GM21515 (cell line): ENCODE results near the gene NPAS3.

Experiments used
- ATAC-seq: cut with Tn5 transposase; IDR thresholded peaks from one replicate; pipeline ENCODE4 v1.9.1; 2021; ENCODE audit not compliant: unreplicated experiment

NPAS3 gene

DNA sequence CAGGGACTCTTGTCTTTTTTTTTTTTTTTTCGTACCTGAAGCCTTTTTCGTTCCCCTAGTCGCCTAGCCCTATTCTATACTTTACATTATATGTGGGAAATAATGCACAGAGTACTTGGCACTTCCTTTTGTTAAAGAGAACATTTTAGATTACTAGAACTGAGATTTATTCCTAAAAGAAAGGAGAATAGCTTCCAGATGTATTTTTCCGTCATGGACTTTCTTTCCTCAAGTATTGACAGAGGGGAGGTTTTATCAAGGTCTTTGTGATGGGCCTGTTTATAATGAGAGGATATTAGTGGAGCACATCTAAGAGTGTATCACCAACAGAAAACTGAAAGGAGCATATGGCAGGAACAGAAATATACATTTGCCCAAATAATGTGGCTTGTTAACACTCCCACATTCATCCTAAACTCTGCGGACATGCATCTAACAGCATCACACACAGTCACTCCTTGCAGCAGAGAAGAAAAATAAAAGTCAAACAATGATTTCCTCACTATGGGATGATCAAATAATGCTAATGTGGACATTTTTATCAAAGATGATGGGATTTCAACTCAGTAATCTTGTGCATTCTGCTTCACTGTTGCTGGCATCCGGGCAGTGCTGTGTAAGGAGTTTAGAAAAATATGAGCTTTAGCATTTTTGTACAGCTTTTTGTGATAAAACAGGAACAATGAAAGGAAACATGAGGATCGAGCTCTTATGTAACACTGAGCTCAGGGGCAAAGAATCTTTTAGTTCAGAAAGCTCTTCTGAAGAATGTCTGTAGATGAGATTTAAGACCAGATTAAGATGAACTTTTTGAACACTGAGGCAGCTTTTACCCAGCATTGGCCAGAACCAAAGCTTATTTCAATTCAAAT, 829.1 kb downstream of the NPAS3 start:
- no peak for ATAC-seq

GRCh38 chr14:33768458-33768830, 829.8 kb downstream of the NPAS3 start:
- ATAC-seq: no peak

DNA sequence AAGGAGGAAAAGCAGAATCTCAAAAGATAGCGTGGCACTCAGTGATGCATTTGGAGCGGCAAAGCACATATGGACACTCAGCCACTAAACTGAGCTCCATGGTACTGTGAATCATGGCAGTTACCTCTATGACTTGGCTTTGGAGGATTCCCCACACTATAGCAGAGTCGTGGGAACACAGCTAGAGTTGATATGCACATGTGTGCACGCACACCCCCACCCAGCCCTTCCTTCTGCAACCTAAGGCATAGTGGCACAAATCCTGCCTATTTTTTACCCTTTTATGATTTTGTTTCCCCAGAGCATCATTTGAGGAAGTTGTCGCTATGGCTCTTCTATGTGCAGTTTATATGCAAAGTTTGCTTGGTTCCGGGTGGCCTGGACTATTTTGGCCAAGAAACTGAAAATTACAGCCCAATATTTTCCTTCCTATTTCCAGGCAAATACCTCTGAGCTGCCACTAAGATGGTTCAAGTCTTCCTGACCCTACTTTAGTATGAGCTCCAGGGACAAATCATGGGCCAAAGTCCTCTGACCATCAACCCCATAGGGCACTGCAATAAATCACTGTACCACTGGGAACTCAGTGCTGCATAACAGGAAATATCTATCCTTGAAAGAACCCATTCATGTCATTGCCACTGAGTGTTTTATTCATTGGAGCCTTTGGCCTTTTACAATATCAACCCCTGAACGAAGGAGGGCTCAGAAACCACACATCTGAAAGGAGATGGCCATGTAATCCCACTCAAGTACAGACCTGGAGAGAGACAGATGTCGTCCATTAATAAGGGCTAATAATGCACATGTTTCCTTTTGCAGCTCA, 834.7 kb downstream of the NPAS3 start:
- no peak for ATAC-seq

DNA sequence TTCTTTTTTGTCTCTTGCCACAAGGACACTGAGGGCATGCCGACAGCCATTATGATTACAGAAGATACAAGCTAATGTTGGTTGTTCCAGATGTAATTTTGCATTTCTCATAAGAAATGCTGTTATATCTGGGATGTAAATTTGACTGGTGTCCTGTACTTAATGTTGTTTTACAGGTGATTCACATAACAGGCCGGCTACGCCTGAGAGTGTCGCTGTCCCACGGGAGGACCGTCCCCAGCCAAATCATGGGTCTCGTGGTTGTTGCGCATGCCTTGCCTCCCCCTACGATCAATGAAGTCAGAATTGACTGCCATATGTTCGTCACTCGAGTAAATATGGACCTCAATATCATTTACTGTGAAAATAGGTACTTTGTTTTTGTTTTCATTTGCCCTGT, 835.5 kb downstream of the NPAS3 start:
- ATAC-seq: no peak

GRCh38 chr14:33774723-33775470, 836.2 kb downstream of the NPAS3 start:
- no peak for ATAC-seq

DNA sequence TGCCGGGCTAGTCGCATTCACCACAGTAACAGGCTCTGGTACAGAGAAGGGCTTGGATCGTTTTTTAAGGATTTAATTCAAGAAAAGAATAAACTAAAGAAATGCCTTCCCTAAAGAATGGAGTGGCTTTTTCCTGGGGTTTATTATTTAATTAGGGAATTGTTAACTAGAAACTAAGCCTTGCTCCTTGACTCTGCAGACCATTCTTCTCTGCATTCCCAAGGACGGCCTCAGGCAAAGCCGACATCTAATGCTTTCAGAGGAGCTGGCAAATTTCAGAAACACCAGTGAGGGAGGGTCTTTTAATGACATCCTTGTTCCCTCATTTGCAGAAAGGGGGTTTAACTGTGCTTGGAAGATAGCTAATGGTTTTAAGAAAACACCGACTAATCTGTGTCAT, 838.2 kb downstream of the NPAS3 start:
- no peak for ATAC-seq

DNA sequence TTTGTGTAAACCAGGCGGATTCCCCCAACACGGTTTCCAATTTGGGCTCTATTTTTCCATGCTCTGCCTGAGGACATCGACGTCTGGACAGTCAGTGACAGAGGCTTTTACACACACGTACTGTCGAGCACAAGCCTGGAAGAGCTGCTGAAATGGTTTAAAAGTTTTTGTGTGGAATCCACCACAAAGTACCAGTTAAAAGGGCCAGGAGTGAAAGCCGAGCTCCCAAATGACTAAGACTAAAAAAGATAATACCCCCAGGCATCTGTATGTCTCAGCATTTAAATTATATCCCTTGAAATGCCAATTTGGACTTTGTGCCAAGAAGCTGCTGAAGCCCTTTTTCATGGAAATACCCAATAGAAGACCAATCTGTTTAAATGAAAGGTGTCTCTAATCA, 839.0 kb downstream of the NPAS3 start:
- ATAC-seq: no peak

DNA sequence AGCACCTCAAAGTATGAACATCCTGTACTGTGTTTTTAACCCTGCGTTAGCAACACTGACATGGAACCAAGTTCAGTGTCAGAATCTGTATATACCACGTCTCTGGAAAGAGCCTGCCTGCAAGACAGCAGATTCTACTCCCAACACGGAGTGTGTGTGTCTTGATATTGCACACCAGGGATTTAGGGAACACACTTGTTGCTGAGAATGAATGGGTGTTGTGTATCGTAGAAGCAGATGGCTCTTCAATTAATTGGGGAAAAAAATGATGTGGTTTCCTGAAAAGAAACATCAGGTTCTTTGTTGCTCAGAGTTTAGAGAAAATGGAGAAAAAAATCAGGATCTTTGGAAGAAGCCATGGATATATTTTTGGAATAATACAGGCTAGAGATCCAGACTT, 841.4 kb downstream of the NPAS3 start:
- no peak for ATAC-seq

DNA sequence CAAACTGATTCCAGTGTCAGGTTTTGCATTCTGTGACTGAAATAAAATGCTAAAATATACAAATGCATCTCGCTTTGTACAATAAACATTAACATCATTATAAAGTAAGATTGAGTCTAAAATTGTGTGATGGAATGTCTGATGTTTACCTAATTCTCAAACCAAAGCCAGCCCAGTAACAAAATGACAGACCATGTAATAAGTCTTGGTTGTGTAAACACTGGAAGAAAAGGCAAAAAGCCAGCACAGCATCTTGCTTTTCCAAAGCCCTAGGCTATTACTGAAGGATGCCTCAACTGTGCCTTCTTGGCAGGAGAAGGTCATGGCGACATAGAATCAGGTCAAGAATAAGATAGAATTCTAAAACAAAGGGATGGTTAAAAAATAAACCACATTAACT, 842.6 kb downstream of the NPAS3 start:
- ATAC-seq: no peak

DNA sequence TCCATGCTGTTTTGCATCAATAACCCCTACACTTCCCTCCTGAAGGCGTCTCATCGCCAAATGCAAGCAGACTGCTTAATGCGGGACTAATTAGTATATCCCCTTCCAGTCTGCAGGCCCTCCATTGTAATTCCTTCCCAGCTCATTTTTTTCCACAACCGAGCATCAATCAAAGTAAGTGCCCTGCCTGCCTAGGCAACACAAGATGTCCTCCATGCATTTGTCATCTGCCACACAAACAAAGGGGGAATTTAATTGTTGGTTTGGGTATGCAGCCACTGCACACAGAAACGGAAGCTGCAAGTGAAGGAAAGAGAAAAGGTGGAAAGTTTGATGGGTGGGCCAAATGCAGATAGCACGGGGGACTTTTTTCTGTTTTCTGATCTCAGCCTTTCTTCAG, 844.2 kb downstream of the NPAS3 start:
- ATAC-seq: no peak

- no peak for ATAC-seq
Measured at GRCh38 chr14:33786091-33786825, 847.6 kb downstream of the NPAS3 start.

DNA sequence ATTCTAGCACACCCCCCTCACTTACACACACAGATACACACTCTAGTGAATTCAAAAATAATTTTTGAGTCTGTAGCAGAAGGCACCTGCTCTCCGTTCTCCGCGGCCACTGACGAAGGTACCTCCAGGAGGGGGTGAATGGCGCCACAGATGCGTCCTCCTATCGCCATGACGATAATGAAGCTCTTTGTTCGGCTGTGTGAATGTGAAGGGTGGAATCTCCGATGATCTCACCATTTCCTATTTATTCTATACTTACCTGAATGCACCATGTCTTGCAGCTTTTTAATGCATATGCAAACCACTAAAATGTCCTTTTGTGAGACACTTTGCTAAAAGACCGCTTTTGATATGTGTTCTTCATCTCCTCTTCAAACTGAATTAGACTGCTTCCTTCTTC, 849.5 kb downstream of the NPAS3 start:
- ATAC-seq: no peak

DNA sequence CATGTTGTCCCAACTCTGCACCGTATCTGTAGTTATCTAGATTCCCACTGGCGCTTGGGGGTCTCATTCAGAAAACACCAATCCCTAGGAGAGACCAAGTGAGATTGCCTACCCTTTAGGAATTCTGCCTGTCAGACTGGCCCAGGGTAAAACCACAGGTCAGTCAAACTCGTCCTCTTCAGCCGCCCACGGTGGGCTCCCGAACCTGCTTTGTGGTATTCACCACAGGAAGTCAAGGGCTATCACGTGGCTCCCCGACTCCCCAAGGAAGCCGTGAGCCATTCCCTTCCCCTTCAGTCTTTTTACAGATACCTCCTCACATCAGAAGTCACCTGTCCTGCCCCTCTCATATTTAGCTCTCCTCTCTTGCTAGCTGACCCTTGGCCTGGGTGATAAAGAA, 852.3 kb downstream of the NPAS3 start:
- ATAC-seq: no peak

GRCh38 chr14:33792009-33792719, 853.5 kb downstream of the NPAS3 start:
- peak; percentile 58 for ATAC-seq

DNA sequence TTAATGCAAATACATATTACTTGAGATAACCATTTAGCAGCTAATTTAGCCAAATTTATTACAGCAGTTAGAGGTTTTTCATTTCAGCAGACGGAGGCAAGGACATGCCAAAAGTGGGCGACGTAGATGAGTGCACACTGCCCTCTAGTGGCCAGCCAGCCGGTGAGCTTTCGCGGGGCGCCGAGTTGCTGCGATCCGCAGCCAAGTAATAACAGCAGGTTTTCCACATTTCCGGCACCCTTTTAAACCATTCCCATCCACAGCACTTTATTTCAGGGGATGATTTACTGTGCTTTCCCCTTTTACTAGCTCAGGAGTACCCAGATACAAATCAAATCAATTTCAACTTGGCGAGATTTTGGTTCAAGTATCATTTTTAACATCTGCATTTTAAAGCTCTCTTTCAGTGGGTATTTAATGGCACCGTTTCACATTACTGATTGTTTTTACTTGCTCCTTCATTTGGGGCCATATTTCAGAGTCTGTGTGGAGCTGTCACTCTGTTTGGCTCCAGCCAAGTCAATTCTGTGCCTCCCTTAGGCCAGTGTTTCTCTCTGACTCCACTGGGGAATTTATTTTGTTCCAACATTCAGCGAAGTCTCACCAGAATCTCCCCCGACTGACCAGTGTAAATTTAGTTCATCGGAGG, 854.2 kb downstream of the NPAS3 start:
- peak; percentile 60 for ATAC-seq

DNA sequence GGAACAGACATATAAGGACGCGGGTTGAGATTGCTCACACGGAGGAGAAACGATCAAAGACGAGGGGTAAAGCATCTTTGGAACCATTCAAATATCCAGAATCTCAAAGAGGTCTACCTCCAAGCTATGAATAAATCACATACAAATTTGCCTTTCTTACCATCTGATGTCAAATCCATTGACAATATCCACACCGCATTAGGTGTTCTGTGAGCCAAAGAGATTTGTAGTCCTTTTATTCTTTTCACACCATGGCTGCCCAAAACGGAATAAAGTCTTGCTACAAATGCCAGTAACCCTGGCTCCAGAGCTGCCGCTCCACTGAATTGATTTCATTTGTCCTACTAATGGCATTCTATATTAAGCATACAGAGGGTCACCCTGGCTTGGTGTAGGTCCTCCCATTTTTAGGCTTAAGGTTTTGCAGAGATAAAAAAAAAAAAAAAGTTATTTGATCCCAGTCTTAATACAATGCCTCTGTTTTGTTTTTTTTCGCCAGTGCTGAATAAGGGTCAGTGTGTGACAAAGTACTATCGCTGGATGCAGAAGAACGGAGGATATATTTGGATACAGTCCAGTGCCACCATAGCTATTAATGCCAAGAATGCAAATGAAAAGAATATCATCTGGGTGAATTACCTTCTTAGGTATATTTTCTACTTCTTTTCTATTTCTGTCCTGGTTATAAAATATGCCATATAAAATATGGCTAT, 854.9 kb downstream of the NPAS3 start:
- no peak for ATAC-seq

- no peak for ATAC-seq
Measured at GRCh38 chr14:33794791-33795305, 856.2 kb downstream of the NPAS3 start.

DNA sequence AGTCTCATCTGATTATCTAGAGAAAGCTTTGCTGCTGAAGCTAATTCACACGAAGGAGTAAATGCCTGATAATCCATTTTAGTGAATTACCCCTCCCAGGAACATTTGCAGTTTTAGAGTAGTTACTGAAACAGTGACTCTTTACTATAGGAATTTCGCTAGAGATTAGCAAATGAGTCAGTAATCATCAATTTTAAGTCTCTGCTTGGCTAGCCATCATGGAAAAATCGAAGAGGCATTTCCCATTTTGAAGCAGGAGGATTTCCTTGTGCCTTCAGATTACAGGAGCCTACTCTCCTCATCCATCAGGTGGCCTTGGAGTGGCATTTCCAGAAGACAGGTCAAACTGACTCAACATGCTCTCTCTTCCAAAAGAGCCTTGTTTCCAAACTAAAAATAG, 857.7 kb downstream of the NPAS3 start:
- no peak for ATAC-seq
